ENCODE measurements around the gene XIRP1. TPM values are rescaled to one million over a fixed set of nuclear protein-coding genes. Genes with fewer than 3 reads are reported as not detected.
"Not testable (repeated sequence)": the region's sequence is repeated elsewhere in the genome, so short reads cannot be mapped to it uniquely, and the experiment has no call there.

XIRP1 gene
- total and polyA plus RNA-seq, 2 of the 13 experiments (the other 11 are each of a cell fraction or from before 2014, with no cell fraction given) = not detected

DNA sequence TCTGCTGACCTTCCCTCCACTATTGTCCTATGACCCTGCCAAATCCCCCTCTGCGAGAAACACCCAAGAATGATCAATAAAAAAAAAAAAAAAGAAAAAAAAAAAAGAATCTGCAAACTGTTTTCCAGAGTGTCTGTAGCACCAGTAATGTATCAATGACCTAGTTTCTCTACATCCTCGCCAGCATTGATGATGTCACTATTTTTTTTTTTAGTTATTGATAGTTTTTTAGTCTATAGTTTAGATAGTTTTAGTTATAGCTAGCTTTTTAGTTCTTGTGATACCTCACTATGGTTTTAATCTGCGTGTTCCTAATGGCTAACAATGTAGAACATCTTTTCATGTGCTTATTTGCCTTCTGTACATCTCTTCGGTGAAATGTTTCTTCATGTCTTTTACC lies 36.1 kb upstream of the XIRP1 start:
- Histone ChIP-seq H4K20me1 (ENCODE audit: insufficient read depth, low read length) (no peaks in the 10 kb centered on the region), H3K27ac (ENCODE audit: extremely low read length, insufficient read depth, low read length) (no peak overlapping the region), H3K4me1 (ENCODE audit: insufficient read depth, low read length) (no peaks in the 10 kb centered on the region), H3K36me3 (replicated peaks in 1 of 2; ENCODE audit: control insufficient read depth in 1 of 2, insufficient read depth in 2 of 2, low read length in 2 of 2) (no peaks in the 10 kb centered on the region), H3K27me3 (ENCODE audit: control insufficient read depth in 1 of 2, insufficient read depth in 2 of 2, low read length in 2 of 2) (peaks cover 0 to 5% of the 10 kb centered on the region in 2 experiments; a peak in 1 of 5 replicates), H3K79me2 (ENCODE audit: insufficient read depth, low read length) (no peaks in the 10 kb centered on the region), H3K9ac (ENCODE audit: insufficient read depth, low read depth, low read length) (no peak overlapping the region), H3K9me3 (ENCODE audit: low read length) (no peaks in the 10 kb centered on the region), H3K4me2 (ENCODE audit: low read depth, low read length) (no peak overlapping the region), H3K4me3 (replicated peaks in 1 of 3; ENCODE audit: insufficient read depth in 1 of 3, low read depth in 2 of 3, low read length in 3 of 3) (no peak overlapping the region), H2AFZ (ENCODE audit: low read length) (no peak overlapping the region)
- in situ Hi-C loops (cut with HindIII; ENCODE audit: extremely low pct_ligation_motif_present, low pct_unique_long_range_greater_than_20kb) (no loop called here), intact Hi-C loops (cut with micrococcal nuclease; ENCODE audit: unreplicated experiment) (no loop called here)
- no TSS peak for BruUV-seq (replicated peaks)
- ChIA-PET POLR2A (no interaction called here), CTCF (ENCODE audit: low intra/inter-chr PET ratio, low total read pairs) (no interaction called here)
- DNase-seq (ENCODE audit: low spot score) = no peak
- no peak for FAIRE-seq
- TF ChIP-seq ASH2L (IDR thresholded peaks at IDR 0.05; ENCODE audit: insufficient read length, low read depth, low read length) (no peak), CREB1 (IDR thresholded peaks at IDR 0.05) (peak; percentile 50; the same call in 1 of the 2 replicates), CREB1 (CRISPR knock-in tag; IDR thresholded peaks at IDR 0.05) (no peak), ATF7 (IDR thresholded peaks at IDR 0.05) (peak; percentile 88), ATF7 (CRISPR knock-in tag; IDR thresholded peaks at IDR 0.05) (no peak)
- 25% methylated on average over 4 of the region's 4 CpGs for WGBS (ENCODE audit: low lambda C conversion rate)
- ATAC-seq = no peak

DNA sequence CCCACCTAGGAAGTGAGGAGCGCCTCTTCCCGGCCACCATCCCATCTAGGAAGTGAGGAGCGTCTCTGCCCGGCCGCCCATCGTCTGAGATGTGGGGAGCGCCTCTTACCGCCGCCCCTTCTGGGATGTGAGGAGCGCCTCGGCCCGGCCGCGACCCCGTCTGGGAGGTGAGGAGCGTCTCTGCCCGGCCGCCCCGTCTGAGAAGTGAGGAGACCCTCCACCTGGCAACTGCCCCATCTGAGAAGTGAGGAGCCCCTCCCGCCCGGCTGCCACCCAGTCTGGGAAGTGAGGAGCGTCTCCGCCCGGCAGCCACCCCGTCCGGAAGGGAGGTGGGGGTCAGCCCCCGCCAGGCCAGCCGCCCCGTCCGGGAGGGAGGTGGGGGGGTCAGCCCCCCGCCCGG lies 35.2 kb upstream of the XIRP1 start:
- H3K4me3 ChIP-seq (replicated peaks in 1 of 3; ENCODE audit: insufficient read depth in 1 of 3, low read depth in 2 of 3, low read length in 3 of 3); H3K27me3 ChIP-seq (ENCODE audit: control insufficient read depth in 1 of 2, insufficient read depth in 2 of 2, low read length in 2 of 2); intact Hi-C loops (cut with micrococcal nuclease; ENCODE audit: unreplicated experiment); H3K9ac ChIP-seq (ENCODE audit: insufficient read depth, low read depth, low read length); DNase-seq (ENCODE audit: low spot score); BruUV-seq (replicated peaks); FAIRE-seq; H4K20me1 ChIP-seq (ENCODE audit: insufficient read depth, low read length); H3K4me2 ChIP-seq (ENCODE audit: low read depth, low read length); in situ Hi-C loops (cut with HindIII; ENCODE audit: extremely low pct_ligation_motif_present, low pct_unique_long_range_greater_than_20kb); H3K9me3 ChIP-seq (ENCODE audit: low read length); H3K36me3 ChIP-seq (replicated peaks in 1 of 2; ENCODE audit: control insufficient read depth in 1 of 2, insufficient read depth in 2 of 2, low read length in 2 of 2); CTCF ChIA-PET (ENCODE audit: low intra/inter-chr PET ratio, low total read pairs); ATAC-seq; H3K27ac ChIP-seq (ENCODE audit: extremely low read length, insufficient read depth, low read length); H3K79me2 ChIP-seq (ENCODE audit: insufficient read depth, low read length); POLR2A ChIA-PET; H2AFZ ChIP-seq (ENCODE audit: low read length); H3K4me1 ChIP-seq (ENCODE audit: insufficient read depth, low read length): not testable (repeated sequence)
- WGBS (ENCODE audit: low lambda C conversion rate) = 100% methylated on average over 1 of the region's 32 CpGs
